Endometrial microvascular endothelial cells (primary cell): ENCODE measurements around the gene IL4R. TPM values are rescaled to one million over a fixed set of nuclear protein-coding genes. Genes with fewer than 3 reads are reported as not detected.
"Not testable (repeated sequence)": the region's sequence is repeated elsewhere in the genome, so short reads cannot be mapped to it uniquely, and the experiment has no call there.

Experiments used
- in situ Hi-C: cut with HindIII; loops from 2 replicates; pipeline ENCODE4 v1.10.0; 2017; ENCODE audit warnings: low sequenced_read_pairs, low pct_unique_long_range_greater_than_20kb; ENCODE audit errors: inconsistent ontology term
- total RNA-seq: library from RNA; depleted of rRNA; stranded (reverse); fragments of >200 nt; gene quantifications from one replicate; pipeline ENCODE4 v1.2.3, GENCODE V29; 2015; ENCODE audit errors: inconsistent ontology term

IL4R gene
- total RNA-seq, 1 donor from 2014 or later, result 81.6 TPM

DNA sequence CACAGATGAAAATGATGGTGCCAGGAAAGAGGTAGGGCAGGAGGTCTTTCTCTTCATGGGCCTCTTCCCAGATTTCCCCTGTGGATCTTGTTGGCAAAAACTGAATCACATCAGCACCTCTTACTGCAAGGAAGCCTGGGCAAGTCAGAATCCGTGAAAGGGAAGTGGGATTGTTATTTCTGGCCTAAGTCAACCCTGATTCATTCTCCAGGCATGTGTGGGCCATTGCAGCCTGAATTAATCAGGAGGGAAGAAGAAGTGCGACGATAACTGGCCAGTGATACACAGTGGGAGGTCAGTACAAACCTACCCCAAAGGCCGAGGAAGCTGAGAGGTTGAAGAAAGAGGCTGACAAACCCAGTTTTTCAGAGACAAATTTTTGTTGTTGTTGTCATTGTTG lies 27.3 kb upstream of the IL4R start:
- in situ Hi-C loops, result no loop called here

DNA sequence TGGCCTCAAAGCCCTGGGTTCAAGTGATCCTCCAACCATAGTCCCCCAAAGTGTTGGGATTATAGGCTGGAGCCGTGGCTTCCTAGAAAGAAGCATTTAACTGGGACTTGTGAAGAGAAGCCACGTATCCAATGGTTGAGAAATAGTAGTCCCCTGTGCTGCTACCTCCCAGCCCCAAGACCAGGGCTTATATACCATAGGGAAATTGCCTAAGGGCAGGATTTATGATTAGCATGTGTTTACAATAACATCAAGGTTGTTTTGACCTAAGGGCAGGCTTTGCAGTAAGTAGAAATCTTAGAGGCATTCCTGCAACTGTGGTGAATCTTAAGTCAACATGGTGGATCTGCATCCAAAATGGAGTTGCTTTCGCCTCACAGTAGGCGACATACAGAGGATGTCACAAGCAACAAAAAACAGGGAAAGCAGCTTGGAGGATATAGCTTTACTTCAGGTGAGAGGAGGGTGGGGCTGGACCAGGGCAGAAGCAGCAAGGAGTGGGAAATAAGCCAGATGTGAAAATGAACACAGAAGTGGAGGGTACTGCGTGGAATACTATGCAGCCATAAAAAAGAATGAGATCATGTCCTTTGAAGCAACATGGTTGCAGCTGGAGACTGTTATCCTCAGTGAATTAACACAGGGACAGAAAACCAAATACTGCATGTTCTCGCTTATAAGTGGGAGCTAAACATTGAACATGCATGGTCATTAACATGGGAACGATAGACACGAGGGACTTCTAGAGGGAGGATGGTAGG lies 26.5 kb upstream of the IL4R start:
- in situ Hi-C loops, result no loop called here

DNA sequence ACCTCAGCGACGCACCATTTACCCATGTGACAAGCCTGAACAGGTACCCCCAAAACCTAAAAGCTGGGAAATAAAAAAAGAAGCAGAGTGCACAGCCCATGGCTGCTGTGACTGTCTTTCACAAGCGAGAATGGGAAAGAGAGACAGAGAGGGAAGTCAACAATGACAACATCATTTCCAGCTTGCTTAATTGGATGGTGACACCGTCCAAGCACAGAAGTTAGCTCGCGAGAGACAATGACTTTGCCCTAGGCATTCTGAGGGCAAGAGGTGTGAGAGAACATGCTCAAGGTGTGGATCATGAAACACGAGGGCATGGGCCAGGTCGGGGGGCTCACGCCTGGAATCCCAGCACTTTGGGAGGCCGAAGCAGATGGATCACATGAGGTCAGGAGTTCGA lies 25.9 kb upstream of the IL4R start:
- in situ Hi-C loops, result no loop called here

DNA sequence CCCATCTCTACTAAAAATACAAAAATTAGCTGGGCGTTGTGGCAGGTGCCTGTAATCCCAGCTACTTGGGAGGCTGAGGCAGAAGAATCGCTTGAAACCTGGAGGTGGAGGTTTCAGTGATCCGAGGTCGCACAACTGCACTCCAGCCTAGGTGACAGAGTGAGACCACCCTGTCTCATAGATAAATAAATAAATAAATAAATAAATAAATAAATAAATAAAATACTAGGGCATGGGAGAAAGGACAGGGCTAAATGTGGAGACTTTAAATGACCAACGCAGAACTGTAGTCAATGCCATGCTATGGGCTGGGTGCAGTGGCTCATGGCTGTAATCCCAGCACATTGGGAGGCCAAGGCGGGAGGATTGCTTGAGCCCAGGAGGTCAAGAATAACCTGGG lies 25.5 kb upstream of the IL4R start:
- in situ Hi-C loops, result not testable (repeated sequence)

DNA sequence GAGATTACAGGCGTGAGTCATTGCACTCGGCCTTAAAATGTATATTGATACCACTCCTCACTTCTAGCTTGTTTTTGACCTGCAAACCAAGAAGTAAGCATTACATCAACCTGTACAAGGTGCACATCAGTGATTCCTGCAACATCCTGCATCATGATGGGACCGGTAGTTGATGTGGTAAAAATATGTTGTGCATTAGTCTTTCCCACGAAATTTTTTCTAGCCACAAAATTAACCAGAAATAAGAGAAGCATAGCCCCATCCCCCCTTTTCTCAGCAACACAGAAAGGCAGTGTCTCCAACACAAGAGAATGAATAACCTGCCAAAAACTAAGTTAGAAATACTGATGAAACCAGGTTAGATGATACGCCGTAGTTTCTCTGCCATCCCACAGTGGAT lies 24.1 kb upstream of the IL4R start:
- in situ Hi-C loops, result no loop called here

DNA sequence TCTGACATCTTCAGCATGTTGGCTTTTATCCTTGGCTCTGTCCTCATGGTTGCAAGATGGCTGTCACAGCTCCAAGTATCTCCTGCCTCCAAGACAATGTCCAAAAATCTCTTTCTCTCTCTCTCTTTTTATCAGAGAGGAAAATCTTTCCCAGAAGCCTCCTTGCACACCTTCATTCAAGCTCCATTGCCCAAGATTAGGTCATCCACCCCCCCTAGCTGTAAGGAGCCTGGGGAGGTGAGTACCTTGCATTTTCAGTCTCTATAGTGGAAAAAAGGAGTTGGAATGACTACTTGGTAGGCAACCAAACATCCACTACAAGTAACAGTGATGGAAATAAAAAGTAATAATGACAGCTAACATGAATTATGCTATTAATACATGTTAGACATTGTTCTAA lies 23.2 kb upstream of the IL4R start:
- in situ Hi-C loops, result no loop called here

DNA sequence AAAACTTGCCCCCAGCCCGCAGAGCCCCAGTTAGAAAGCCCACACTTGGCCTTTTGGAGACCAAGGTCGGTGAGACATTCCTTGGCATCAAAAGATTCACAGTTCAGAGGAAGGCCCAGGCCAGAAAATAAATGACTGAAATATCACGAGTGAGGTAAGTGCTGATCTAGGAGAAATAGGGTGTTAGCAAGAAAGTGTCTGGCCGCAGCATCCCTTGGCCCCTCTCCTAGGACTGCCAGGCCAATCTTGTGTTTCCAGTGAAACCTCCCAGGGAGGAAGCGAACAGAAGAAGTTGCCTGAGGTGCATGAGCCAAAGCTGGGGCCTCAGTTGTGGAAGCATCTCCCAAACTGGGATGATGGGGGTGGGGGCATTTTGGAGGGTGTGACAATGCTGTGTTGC lies 22.7 kb upstream of the IL4R start:
- in situ Hi-C loops, result no loop called here

DNA sequence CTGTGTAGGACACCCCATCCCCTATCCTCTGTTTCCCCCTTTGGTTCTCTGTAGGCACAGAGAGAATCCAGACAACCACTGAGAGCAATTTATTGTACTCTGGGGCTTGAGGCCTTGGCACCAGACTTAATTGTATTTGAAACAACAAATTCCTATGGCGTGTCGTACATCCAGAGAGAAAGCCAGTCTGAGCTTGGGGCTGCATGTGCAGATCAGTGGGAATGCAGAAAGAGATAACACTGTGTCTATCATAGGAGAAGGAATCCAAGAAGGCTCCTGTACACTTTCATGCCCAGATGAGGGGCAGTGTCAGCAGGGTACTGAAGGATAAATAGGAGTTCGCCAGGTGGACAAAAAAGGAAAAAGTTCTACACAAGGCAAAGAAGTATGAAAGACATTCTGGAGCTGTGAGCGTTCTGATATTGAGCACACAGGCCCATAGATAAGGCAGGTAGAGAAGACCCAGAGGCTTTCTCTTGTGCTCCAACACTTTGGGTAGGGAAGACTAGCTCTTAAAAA lies 22.0 kb upstream of the IL4R start:
- in situ Hi-C loops, result no loop called here

DNA sequence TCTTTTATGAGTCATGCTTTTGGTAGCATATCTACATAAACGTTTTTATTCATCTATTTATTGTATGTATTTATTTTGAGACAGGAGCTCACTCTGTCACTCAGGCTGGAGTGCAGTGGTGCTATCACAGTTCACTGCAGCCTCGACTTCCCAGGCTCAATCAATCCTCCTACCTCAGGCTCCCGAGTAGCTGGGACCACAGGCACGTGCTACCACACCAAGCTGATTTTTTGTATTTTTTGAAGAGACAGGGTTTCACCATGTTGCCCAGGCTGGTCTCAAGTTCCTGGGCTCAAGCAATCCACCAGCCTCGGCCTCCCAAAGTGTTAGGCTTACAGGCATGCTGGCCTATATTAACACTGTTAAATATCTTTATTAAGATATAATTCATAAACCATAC lies 20.4 kb upstream of the IL4R start:
- in situ Hi-C loops, result no loop called here

DNA sequence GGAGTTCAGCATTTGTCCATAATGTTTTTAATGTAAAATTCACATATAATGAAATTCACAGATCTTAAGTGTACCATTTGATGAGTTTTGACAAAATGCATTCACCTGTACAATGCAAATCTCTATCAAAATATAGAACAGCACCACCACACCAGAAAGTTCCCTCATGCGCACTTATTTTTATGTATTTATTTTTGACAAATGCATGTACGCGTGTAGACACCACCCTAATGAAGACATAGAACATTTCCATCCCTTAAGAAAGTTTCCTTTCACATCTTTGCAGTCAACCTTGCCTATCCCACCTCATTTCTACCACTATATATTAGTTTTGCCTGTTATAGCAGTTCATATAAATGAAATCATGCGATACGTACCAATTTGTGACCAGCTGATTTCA lies 15.6 kb upstream of the IL4R start:
- in situ Hi-C loops, result no loop called here

DNA sequence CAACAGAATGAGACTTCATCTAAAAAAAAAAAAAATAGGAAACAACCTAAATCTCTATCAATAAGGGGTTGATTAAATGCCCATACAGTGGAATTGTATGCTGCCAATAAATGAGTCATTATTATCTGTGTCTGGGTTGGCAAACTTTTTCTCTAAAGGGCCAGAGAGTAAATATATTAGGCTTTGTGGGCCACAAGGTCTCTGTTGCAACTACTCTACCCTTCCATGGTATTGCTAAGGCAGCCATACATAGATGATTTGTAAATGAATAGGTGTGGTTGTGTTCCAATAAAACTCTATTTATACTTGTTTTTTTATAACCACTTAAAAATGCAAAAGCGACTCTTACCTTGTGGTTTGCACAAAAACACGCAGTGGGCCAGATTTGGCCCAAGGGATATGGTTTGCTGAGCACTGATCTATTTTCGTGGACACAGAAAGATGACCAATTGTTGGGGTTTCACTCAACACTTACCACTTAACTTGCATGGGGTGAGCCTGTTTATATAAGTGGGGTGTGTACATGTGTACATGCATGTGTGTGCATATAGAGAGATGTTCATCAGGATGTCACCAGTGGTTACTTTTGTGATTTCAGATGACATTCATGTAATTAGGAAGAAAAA lies 12.4 kb upstream of the IL4R start:
- in situ Hi-C loops, result no loop called here

DNA sequence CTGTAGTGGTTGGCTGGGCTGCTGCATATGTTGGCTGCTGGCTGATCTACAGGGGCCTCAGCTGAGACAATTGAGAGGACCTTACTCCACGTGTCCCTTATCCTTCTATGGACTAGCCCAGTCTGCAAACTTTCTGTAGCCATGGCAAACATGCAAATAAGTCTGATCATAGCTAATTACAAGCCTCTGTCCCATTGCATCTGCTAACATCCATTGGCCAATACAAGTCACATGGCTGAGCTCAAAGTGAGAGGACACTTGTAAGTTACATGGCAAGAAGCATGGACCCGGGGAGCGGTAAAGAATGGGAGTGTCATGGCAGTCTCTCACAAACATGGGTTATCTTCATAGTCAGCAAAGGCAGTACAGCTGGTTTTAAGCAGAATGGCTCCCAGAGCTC lies 11.6 kb upstream of the IL4R start:
- in situ Hi-C loops, result no loop called here

DNA sequence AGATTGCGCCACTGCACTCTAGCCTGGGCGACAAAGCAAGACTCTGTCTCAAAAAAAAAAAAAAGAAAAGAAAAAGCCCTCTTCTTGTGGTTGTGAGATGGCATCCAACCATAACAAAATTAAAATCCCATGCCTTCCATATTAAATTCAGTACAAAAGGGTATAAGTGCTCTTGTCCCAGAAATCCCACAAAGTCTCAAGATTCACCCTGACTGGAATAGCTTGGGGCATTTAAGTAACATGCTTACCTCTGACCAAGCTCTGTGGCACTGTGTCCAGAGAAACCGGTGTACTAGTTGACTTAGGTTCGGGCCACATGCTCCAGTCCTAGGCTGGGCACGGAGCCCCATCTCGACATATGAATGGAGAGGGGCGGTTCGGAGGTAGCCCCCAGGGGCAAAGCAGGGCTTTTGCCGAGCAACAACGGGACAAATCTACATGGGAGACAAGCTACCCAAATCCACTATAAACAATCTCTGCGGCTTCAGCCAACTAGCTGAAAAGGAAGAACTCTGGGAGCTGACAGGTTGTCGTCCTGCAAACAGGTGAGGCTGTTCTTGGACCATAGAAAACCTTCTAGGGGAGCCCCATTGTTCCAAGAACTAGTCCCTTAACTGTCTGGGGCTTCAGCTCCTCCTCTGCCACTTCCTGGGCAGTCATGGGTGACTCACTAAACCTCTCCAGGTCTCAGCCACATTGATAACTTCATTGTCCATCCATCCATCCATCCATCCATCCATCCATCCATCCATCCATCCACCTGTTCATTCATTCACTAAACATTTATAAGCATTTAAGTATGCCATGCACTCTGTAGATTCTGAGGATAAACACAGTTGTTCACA lies 10.3 kb upstream of the IL4R start:
- in situ Hi-C loops, result no loop called here

DNA sequence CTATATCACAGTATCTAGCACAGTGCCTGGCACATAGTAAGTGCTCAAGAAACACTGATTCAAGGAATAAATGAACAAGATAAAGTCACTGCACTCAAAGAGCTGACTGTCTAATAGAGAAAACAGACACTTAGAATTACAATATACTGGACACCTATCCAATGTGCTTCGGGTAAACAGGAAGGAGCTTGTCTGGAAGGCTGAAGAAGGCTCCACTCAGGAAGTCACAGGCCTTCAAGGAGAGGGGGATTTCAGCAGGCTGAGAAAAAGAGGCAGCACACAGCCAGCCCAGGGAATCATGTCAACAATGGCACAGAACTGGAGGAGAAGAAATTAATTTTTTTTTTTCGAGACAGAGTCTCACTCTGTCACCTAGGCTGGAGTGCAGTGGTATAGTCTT lies 9.7 kb upstream of the IL4R start:
- in situ Hi-C loops, result no loop called here

DNA sequence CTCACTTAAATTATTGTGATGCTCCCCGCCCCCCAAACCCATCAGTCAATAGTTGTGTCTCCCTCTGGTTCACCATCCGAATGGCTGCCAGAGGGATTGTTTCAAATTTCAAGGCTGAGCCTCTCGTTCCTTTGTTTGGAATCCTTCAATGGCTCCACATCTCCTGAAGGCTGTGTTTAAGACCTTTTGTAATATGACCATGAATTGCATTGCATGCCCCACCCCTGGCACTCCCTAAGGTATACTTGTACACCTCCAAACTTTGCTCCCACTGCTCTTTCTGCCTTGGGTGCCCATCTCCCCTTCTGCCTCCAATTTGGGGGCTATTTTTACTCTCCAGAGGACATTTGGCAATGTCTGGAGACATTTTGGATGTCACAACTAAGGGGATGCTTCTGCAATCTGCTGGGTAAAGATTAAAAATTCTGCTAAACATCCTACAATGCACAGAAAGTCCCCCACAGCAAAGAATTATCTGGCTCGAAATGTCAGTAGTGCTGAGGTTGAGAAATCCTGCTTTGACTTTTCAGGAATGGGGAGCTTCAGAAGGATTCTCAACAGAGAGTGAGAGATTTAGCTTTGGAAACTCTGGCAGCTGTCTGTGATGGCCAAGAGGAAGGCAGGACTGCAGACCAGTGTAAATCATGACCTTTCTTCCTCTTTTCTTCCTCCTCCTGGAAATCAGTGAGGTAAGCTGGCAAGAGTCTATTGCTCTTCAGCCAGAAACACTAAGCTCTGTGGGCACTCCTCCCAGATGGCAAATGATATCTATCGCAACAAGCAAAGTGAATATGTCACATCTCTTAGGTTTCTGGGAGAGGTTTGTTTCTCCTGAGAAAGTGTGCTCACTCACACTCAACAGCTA lies 8.7 kb upstream of the IL4R start:
- in situ Hi-C loops, result no loop called here

DNA sequence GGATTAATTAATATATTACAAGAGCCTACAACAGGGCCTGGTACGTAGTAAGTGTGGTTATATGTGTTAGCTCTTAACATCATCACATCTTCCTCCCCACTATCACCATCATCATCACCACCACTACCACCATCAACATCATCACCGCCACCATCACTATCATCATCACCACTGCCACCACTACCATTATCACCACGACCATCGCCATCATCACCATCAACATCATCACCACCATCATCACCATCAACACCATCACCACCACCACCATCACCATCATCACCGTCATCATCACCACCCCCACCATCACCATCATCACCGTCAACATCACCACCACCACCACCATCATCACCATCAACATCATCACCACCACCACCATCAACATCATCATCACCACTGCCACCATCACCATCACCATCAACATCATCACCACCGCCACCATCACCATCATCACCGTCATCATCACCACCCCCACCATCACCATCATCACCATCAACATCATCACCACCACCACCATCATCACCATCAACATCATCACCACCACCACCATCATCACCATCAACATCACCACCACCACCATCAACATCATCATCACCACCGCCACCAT lies 7.8 kb upstream of the IL4R start:
- in situ Hi-C loops, result no loop called here

DNA sequence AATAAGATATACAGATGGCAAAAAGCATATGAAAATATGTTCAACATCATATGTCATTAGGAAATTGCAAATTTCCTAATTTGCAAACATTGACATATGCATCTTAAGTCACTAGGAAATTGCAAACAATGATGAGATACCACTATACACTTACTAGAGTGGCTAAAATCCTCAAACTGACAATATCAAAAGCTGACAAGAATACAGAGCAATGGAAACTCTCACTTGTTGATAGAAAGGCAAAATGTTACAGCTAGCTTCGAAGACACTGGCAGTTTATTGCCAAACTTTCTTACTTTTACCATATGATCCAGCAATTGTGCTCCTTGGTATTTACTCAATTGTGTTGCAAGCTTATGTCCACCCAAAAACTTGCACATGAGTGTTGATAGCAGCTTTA lies 5.0 kb upstream of the IL4R start:
- in situ Hi-C loops, result no loop called here

DNA sequence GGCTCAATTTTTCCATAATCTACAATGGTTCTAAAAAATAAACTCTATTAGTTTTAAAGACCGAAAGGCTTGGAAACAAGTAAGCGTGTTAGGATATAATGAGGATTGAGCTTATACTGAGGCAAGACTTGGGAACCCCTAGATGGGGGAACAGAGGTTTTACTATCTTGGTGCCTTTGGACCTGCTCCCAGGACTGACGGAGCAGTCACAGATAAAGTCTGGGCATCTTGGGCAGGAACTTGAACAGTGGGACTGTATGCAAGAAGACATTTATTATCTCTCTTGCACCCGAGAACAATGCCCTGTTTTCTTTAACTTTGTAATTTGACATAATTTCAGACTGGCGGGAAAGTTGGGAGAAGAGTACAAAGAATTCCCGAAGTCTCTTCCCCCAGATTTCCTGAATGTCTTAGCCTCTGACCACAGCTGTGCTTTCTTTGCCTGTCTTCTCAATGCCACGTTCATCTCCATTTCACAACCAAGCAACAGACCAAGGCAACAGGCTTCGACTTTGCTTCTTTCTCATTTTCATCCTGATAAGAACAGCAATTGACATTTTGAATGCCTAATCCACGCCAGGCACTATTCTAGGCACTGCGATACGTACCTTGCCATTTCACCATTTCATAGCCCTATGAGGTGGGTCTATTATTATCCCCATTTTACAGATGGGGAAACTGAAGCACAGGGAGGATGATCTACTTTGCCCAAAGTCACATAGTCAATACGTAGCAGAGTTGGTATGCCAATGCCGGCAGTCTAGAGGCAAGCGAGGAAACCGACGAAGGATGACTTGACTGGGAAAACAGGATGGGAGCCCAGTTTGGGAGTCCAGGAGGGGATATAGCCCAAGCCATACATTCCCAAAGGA lies 3.0 kb upstream of the IL4R start:
- in situ Hi-C loops, result no loop called here
